ENCODE results near the gene CCND1.

DNA sequence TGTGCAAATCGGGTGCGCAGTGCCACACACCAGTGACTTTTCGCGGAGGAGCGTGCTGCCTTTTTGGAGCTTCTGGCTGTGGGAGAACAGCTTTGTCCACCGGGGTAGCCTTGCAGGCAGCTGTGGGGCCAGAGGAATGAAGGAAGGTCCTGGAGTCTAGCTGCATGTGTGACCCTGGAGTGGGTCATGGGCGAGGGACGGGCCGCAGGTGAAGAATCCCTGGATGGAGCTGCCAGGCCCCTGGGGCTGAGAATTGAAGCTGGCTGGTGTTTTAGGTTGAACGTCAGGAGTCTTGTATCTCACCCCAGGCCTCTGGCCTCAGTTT lies 8.6 kb downstream of the CCND1 start:
- TF ChIP-seq CTCF (conservative IDR thresholded peaks at IDR 0.05; ENCODE audit: low read depth, low read length) (no peak), EZH2 (IDR thresholded peaks at IDR 0.05; ENCODE audit: borderline replicate concordance, low read depth, low read length, poor library complexity, severe bottlenecking) (no peak)

Measured in A673 (cell line).